ENCODE measurements around the gene ATP23.

ATP23 gene

GRCh38 chr12:57896434-57897201, 44.7 kb upstream of the ATP23 start:
- Histone ChIP-seq H4K20me1 (ENCODE audit: insufficient read depth, low read length) (no peaks in the 10 kb centered on the region), H3K9me3 (ENCODE audit: insufficient read depth, low read length) (no peaks in the 10 kb centered on the region), H3K9ac (ENCODE audit: low read length) (peak overlapping the region; percentile 74), H3K36me3 (replicated peaks; ENCODE audit: low read depth, low read length) (no peaks in the 10 kb centered on the region), H3K4me2 (ENCODE audit: low read length) (peak overlapping the region; percentile 99), H3K79me2 (ENCODE audit: low read length) (no peaks in the 10 kb centered on the region), H3K27me3 (ENCODE audit: low read depth, low read length) (no peaks in the 10 kb centered on the region), H3K4me1 (ENCODE audit: low read length) (peaks cover 60% of the 10 kb centered on the region), H3K4me3 (ENCODE audit: low read length) (peak overlapping the region; percentile 85), H2AFZ (ENCODE audit: low read depth, low read length) (peak overlapping the region; percentile 89), H3K27ac (ENCODE audit: low read length) (0 out of 2 replicates have a peak overlapping the region, but pooled peaks have one; percentile 97)
- peak; percentile 43 for TF ChIP-seq CTCF (IDR thresholded peaks at IDR 0.05; ENCODE audit: low read depth, low read length)
- TF ChIP-seq EZH2phosphoT487 (IDR thresholded peaks at IDR 0.05; ENCODE audit: low read depth) = no peak

- Histone ChIP-seq H4K20me1 (ENCODE audit: insufficient read depth, low read length) (no peaks in the 10 kb centered on the region), H3K4me3 (ENCODE audit: low read length) (peak overlapping the region; percentile 85), H3K4me1 (ENCODE audit: low read length) (peaks cover 60% of the 10 kb centered on the region), H3K36me3 (replicated peaks; ENCODE audit: low read depth, low read length) (no peaks in the 10 kb centered on the region), H3K27ac (ENCODE audit: low read length) (peak overlapping the region; percentile 97), H3K79me2 (ENCODE audit: low read length) (no peaks in the 10 kb centered on the region), H3K9ac (ENCODE audit: low read length) (peak overlapping the region; percentile 74), H3K27me3 (ENCODE audit: low read depth, low read length) (no peaks in the 10 kb centered on the region), H2AFZ (ENCODE audit: low read depth, low read length) (peak overlapping the region; percentile 89; the same call in 1 of the 2 replicates), H3K9me3 (ENCODE audit: insufficient read depth, low read length) (no peaks in the 10 kb centered on the region), H3K4me2 (ENCODE audit: low read length) (peak overlapping the region; percentile 99)
- TF ChIP-seq CTCF (IDR thresholded peaks at IDR 0.05; ENCODE audit: low read depth, low read length) (no peak), EZH2phosphoT487 (IDR thresholded peaks at IDR 0.05; ENCODE audit: low read depth) (no peak)
Measured at GRCh38 chr12:57897286-57897974, 43.9 kb upstream of the ATP23 start.

GRCh38 chr12:57898308-57898970, 42.9 kb upstream of the ATP23 start:
- Histone ChIP-seq H4K20me1 (ENCODE audit: insufficient read depth, low read length) (no peaks in the 10 kb centered on the region), H3K4me1 (ENCODE audit: low read length) (peaks cover 60% of the 10 kb centered on the region), H2AFZ (ENCODE audit: low read depth, low read length) (no peak overlapping the region), H3K9me3 (ENCODE audit: insufficient read depth, low read length) (no peaks in the 10 kb centered on the region), H3K9ac (ENCODE audit: low read length) (peak overlapping the region; percentile 55), H3K79me2 (ENCODE audit: low read length) (no peaks in the 10 kb centered on the region), H3K4me2 (ENCODE audit: low read length) (peak overlapping the region; percentile 99), H3K4me3 (ENCODE audit: low read length) (peak overlapping the region; percentile 85), H3K36me3 (replicated peaks; ENCODE audit: low read depth, low read length) (no peaks in the 10 kb centered on the region), H3K27me3 (ENCODE audit: low read depth, low read length) (no peaks in the 10 kb centered on the region), H3K27ac (ENCODE audit: low read length) (peak overlapping the region; percentile 97)
- TF ChIP-seq CTCF (IDR thresholded peaks at IDR 0.05; ENCODE audit: low read depth, low read length) = no peak

Data from OCI-LY3 (cell line).